K562 (cell line): Measurements from ENCODE around the gene CCDC88C. TPM values are rescaled to one million over a fixed set of nuclear protein-coding genes. Genes with fewer than 3 reads are reported as not detected.

ENCODE experiments used
- CBFA2T3 ChIP-seq: fragments of 450-650 bp; IDR thresholded peaks from 2 replicates; pipeline ENCODE4 v1.6.1; 2017
- EGR1 ChIP-seq: fragments of 450-650 bp; conservative IDR thresholded peaks from 2 replicates; pipeline ENCODE4 v1.6.1; 2017; ENCODE audit warnings: mild to moderate bottlenecking
- FOXJ2 ChIP-seq: fragments of 200-800 bp; sonication (Bioruptor generic); IDR thresholded peaks from 2 replicates; pipeline ENCODE4 v1.6.1; 2016; ENCODE audit warnings: missing genetic modification characterization, missing compliant biosample characterization
- LEF1 ChIP-seq: fragments of 450-650 bp; IDR thresholded peaks from 2 replicates; pipeline ENCODE4 v1.6.1; 2016; ENCODE audit warnings: mild to moderate bottlenecking
- TEAD4 ChIP-seq, 2 experiments: sonication (generic) in 1 of 2; formaldehyde crosslinking in 1 of 2; IDR thresholded peaks; 2 replicates each; pipeline versions ENCODE4 v1.6.1 to v1.8.0; 2012 to 2022; ENCODE audit warnings: borderline replicate concordance in 1 of 2, inconsistent platforms in 1 of 2, low read length in 1 of 2, mild to moderate bottlenecking in 1 of 2, missing genetic modification reagents in 1 of 2
- TFAM ChIP-seq: fragments of 250-450 bp; sonication (Bioruptor Pico); conservative IDR thresholded peaks from 2 replicates; pipeline ENCODE4 v1.5.0; 2021; ENCODE audit warnings: mild to moderate bottlenecking, moderate library complexity
- ZNF232 ChIP-seq: sonication (generic); formaldehyde crosslinking; IDR thresholded peaks from 2 replicates; pipeline ENCODE4 v1.8.0; 2022; ENCODE audit warnings: mild to moderate bottlenecking, missing genetic modification reagents
- polyA plus RNA-seq, 8 experiments: library from polyadenylated mRNA; depleted of rRNA in 4 of 8; stranded (reverse) in 5 of 8; unstranded in 3 of 8; fragments of >200 nt; fragmentation: Nextera tagmentation in 2 of 8; fragmentation: Illumina TruSeq in 1 of 8; extraction: Ambion mirVana in 2 of 8; extraction: Trizol in 1 of 8; gene quantifications; 2 replicates each; pipeline versions ENCODE4 v1.2.1 to v1.2.3, GENCODE V29; 2011 to 2014; ENCODE audit warnings: inconsistent platforms in 1 of 8, missing spikeins in 1 of 8
- total RNA-seq, 7 experiments: library from RNA; depleted of rRNA in 6 of 7; stranded (reverse); fragments of >200 nt in 6 of 7; fragmentation: Illumina TruSeq in 2 of 7; extraction: Trizol in 2 of 7; gene quantifications; 2 replicates each; pipeline versions ENCODE4 v1.2.1 to v1.2.3, GENCODE V29; 2011 to 2021; ENCODE audit warnings: low replicate concordance in 1 of 7
- TF ChIP-seq, protein P1 (sequence below), 3 experiments: fragments of 200-800 bp in 1 of 3; sonication (Bioruptor generic) in 1 of 3; sonication (generic) in 1 of 3; formaldehyde crosslinking in 1 of 3; IDR thresholded peaks; 2 replicates each; pipeline versions ENCODE4 v1.6.1 to v1.8.0; 2016 to 2022; ENCODE audit warnings: mild to moderate bottlenecking in 2 of 3, missing compliant biosample characterization in 2 of 3, missing genetic modification characterization in 2 of 3, missing genetic modification reagents in 1 of 3
- TF ChIP-seq, protein P2 (sequence below), 2 experiments: fragments of 450-650 bp; formaldehyde crosslinking in 1 of 2; IDR thresholded peaks; 2 replicates each; pipeline versions ENCODE4 v1.4.0 to v1.6.1; 2014 to 2020; ENCODE audit warnings: mild to moderate bottlenecking in 2 of 2, borderline replicate concordance in 1 of 2, low read depth in 1 of 2

The CCDC88C gene
- total and polyA plus RNA-seq, 9 of the 15 experiments (the other 6 are each of a cell fraction or from before 2014, with no cell fraction given), result 0.62 to 22.5 (median 10.7) TPM

DNA sequence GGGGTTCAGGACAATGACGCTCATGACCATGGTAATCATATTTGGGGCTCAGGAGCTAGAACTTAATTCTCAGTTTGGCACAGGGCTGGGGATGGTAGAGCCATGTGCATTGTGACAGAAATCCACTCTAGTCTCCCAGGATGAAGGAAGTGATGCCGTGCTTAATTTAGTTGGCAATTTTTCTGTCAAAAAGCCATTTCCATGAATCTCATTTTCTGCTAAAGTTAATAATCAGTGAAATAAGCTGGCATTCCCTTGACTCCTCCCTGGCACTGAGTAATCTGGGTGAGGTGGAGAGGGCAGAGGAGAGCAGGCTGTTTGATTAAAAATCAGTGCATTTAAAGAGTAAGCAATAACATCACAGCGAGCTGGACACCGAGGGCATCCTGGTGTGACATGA is 128.2 kb downstream of the CCDC88C start (continued):
- TF ChIP-seq TEAD4 (IDR thresholded peaks at IDR 0.05; ENCODE audit: low read length), result no peak
- no peak for TF ChIP-seq TEAD4 (CRISPR knock-in tag; IDR thresholded peaks at IDR 0.05; ENCODE audit: borderline replicate concordance)
- no peak for TF ChIP-seq CBFA2T3
- TF ChIP-seq, protein P1, sequence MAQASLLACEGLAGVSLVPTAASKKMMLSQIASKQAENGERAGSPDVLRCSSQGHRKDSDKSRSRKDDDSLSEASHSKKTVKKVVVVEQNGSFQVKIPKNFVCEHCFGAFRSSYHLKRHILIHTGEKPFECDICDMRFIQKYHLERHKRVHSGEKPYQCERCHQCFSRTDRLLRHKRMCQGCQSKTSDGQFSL (CRISPR knock-in tag; IDR thresholded peaks at IDR 0.05), result no peak
- TF ChIP-seq, protein P1 (tag; IDR thresholded peaks at IDR 0.05), result no peak
- TF ChIP-seq EGR1, result no peak
- no peak for TF ChIP-seq LEF1
- TF ChIP-seq ZNF232 (CRISPR knock-in tag), result no peak
- TF ChIP-seq, protein P2, sequence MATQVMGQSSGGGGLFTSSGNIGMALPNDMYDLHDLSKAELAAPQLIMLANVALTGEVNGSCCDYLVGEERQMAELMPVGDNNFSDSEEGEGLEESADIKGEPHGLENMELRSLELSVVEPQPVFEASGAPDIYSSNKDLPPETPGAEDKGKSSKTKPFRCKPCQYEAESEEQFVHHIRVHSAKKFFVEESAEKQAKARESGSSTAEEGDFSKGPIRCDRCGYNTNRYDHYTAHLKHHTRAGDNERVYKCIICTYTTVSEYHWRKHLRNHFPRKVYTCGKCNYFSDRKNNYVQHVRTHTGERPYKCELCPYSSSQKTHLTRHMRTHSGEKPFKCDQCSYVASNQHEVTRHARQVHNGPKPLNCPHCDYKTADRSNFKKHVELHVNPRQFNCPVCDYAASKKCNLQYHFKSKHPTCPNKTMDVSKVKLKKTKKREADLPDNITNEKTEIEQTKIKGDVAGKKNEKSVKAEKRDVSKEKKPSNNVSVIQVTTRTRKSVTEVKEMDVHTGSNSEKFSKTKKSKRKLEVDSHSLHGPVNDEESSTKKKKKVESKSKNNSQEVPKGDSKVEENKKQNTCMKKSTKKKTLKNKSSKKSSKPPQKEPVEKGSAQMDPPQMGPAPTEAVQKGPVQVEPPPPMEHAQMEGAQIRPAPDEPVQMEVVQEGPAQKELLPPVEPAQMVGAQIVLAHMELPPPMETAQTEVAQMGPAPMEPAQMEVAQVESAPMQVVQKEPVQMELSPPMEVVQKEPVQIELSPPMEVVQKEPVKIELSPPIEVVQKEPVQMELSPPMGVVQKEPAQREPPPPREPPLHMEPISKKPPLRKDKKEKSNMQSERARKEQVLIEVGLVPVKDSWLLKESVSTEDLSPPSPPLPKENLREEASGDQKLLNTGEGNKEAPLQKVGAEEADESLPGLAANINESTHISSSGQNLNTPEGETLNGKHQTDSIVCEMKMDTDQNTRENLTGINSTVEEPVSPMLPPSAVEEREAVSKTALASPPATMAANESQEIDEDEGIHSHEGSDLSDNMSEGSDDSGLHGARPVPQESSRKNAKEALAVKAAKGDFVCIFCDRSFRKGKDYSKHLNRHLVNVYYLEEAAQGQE (IDR thresholded peaks at IDR 0.05; ENCODE audit: borderline replicate concordance), result no peak
- TF ChIP-seq, protein P2 (CRISPR knock-in tag; IDR thresholded peaks at IDR 0.05; ENCODE audit: low read depth), result no peak
- TF ChIP-seq TFAM (CRISPR knock-in tag), result no peak
- TF ChIP-seq FOXJ2, result no peak
- TF ChIP-seq, all 486 proteins: peak for 0
